Panc1 (cell line): Measurements from ENCODE around the gene NPHP4.

Experiments
- TF ChIP-seq, protein P1 (sequence below): fragments of 450-650 bp; IDR thresholded peaks from 2 replicates; pipeline ENCODE4 v1.5.1; 2017; ENCODE audit warnings: mild to moderate bottlenecking
- TF ChIP-seq, protein P2 (sequence below), 2 experiments: IDR thresholded peaks; 2 replicates each; pipeline ENCODE4 v1.6.1; 2011 to 2012; ENCODE audit warnings: low read depth in 2 of 2, control low read depth in 1 of 2, low read length in 1 of 2, mild to moderate bottlenecking in 1 of 2, moderate library complexity in 1 of 2; ENCODE audit not compliant: insufficient read depth in 1 of 2

DNA sequence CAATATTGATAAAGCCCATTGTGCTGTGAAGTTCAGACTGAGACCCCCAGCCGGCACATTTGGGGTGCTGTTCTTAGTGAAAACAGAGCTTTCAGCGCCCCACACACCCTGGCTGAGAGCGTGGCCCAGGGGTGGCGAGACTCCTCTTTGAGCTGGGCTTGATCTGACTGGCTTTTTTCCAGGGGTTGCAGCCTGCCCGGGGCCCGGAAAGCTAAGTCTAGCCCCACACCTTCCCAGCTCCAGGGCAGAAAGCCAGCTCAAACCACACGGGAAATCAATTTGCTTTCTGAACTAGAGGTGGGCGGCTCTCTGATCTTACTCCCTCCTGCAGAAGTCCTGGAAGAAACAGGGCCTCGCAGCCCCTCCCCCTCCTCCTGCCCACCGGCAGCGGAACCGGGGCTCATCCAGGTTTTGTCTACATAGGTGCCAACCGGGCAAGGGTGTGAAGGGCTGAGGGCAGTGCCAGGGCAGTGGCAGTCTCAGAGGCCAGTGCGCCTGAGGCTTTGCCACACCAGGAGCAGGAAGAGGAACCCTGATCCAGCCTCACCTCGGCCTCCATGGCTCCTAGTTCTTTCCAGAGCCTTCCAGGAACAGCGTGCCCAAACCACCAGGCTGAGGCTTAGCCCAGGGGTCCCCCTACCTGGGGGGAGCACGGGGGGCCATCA is 155.3 kb downstream of the NPHP4 start:
- TF ChIP-seq, protein P1, sequence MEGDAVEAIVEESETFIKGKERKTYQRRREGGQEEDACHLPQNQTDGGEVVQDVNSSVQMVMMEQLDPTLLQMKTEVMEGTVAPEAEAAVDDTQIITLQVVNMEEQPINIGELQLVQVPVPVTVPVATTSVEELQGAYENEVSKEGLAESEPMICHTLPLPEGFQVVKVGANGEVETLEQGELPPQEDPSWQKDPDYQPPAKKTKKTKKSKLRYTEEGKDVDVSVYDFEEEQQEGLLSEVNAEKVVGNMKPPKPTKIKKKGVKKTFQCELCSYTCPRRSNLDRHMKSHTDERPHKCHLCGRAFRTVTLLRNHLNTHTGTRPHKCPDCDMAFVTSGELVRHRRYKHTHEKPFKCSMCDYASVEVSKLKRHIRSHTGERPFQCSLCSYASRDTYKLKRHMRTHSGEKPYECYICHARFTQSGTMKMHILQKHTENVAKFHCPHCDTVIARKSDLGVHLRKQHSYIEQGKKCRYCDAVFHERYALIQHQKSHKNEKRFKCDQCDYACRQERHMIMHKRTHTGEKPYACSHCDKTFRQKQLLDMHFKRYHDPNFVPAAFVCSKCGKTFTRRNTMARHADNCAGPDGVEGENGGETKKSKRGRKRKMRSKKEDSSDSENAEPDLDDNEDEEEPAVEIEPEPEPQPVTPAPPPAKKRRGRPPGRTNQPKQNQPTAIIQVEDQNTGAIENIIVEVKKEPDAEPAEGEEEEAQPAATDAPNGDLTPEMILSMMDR = no peak
- TF ChIP-seq, protein P2, sequence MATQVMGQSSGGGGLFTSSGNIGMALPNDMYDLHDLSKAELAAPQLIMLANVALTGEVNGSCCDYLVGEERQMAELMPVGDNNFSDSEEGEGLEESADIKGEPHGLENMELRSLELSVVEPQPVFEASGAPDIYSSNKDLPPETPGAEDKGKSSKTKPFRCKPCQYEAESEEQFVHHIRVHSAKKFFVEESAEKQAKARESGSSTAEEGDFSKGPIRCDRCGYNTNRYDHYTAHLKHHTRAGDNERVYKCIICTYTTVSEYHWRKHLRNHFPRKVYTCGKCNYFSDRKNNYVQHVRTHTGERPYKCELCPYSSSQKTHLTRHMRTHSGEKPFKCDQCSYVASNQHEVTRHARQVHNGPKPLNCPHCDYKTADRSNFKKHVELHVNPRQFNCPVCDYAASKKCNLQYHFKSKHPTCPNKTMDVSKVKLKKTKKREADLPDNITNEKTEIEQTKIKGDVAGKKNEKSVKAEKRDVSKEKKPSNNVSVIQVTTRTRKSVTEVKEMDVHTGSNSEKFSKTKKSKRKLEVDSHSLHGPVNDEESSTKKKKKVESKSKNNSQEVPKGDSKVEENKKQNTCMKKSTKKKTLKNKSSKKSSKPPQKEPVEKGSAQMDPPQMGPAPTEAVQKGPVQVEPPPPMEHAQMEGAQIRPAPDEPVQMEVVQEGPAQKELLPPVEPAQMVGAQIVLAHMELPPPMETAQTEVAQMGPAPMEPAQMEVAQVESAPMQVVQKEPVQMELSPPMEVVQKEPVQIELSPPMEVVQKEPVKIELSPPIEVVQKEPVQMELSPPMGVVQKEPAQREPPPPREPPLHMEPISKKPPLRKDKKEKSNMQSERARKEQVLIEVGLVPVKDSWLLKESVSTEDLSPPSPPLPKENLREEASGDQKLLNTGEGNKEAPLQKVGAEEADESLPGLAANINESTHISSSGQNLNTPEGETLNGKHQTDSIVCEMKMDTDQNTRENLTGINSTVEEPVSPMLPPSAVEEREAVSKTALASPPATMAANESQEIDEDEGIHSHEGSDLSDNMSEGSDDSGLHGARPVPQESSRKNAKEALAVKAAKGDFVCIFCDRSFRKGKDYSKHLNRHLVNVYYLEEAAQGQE (IDR thresholded peaks at IDR 0.05; ENCODE audit: insufficient read depth in 1 of 2, low read depth in 2 of 2, low read length in 1 of 2) = no peak
